Osteoblast (primary cell): ENCODE data around the gene RABGAP1L. TPM values are rescaled to one million over a fixed set of nuclear protein-coding genes. Genes with fewer than 3 reads are reported as not detected.
"Not testable (repeated sequence)": the region's sequence is repeated elsewhere in the genome, so short reads cannot be mapped to it uniquely, and the experiment has no call there.

Experiments used
- DNase-seq: peaks from one replicate; pipeline ENCODE4 v3.0.0; 2011; ENCODE audit warnings: low spot score, mixed read lengths; ENCODE audit not compliant: insufficient read length; ENCODE audit errors: missing footprints
- H2AFZ ChIP-seq: 2 replicates; pipeline ENCODE4 v1.6.0; 2011; ENCODE audit warnings: mild to moderate bottlenecking, low read length
- H3K27ac ChIP-seq: 2 replicates; pipeline ENCODE4 v1.5.1; 2011; ENCODE audit warnings: mild to moderate bottlenecking, low read depth, low read length, moderate library complexity
- H3K27me3 ChIP-seq: 2 replicates; pipeline ENCODE4 v1.6.0; 2012; ENCODE audit warnings: mild to moderate bottlenecking, control low read depth, inconsistent platforms, low read length, moderate library complexity; ENCODE audit not compliant: insufficient read depth
- H3K36me3 ChIP-seq: 2 replicates; pipeline ENCODE4 v1.5.1; 2011; ENCODE audit warnings: mild to moderate bottlenecking, low read length, control low read depth, moderate library complexity; ENCODE audit not compliant: insufficient read depth
- H3K4me1 ChIP-seq: 2 replicates; pipeline ENCODE4 v1.5.1; 2011; ENCODE audit warnings: mild to moderate bottlenecking, low read length, control low read depth, moderate library complexity; ENCODE audit not compliant: insufficient read depth
- H3K4me2 ChIP-seq: 2 replicates; pipeline ENCODE4 v1.6.0; 2011; ENCODE audit warnings: mild to moderate bottlenecking, low read length; ENCODE audit not compliant: insufficient read depth
- H3K4me3 ChIP-seq: fragments of 200-600 bp; sonication (generic); 3 replicates; pipeline ENCODE4 v1.5.1; 2012; ENCODE audit warnings: mild to moderate bottlenecking, low read length, inconsistent platforms; ENCODE audit not compliant: insufficient read depth
- H3K79me2 ChIP-seq: 2 replicates; pipeline ENCODE4 v1.6.0; 2012; ENCODE audit warnings: mild to moderate bottlenecking, low read length, control low read depth, inconsistent platforms; ENCODE audit not compliant: insufficient read depth
- H3K9me3 ChIP-seq: 2 replicates; pipeline ENCODE4 v1.5.1; 2011; ENCODE audit warnings: low read depth, low read length, control low read depth
- H4K20me1 ChIP-seq: 2 replicates; pipeline ENCODE4 v1.6.0; 2012; ENCODE audit warnings: mild to moderate bottlenecking, low read length, control low read depth; ENCODE audit not compliant: insufficient read depth
- CTCF ChIP-seq: IDR thresholded peaks from 2 replicates; pipeline ENCODE4 v1.5.1; 2011; ENCODE audit warnings: mild to moderate bottlenecking, low read depth, low read length, moderate library complexity; ENCODE audit errors: extremely low read depth
- total RNA-seq: library from RNA; depleted of rRNA; stranded (reverse); fragments of >200 nt; gene quantifications from 2 replicates; pipeline ENCODE4 v1.2.3, GENCODE V29; 2012

RABGAP1L gene
- total RNA-seq, 1 donor: 30.0 TPM

GRCh38 chr1:174704300-174704699 is 545.0 kb downstream of the RABGAP1L start:
- Histone ChIP-seq H3K36me3 (no peaks in the 10 kb centered on the region), H3K27ac (no peak overlapping the region), H3K4me3 (no peak overlapping the region), H4K20me1 (no peaks in the 10 kb centered on the region), H3K79me2 (no peaks in the 10 kb centered on the region), H2AFZ (no peak overlapping the region), H3K4me2 (no peak overlapping the region), H3K27me3 (no peaks in the 10 kb centered on the region), H3K4me1 (no peaks in the 10 kb centered on the region), H3K9me3 (no peaks in the 10 kb centered on the region)
- TF ChIP-seq CTCF: no peak
- DNase-seq: no peak

- Histone ChIP-seq H3K9me3 (no peaks in the 10 kb centered on the region), H4K20me1 (no peaks in the 10 kb centered on the region), H3K27ac (no peak overlapping the region), H3K36me3 (no peaks in the 10 kb centered on the region), H3K27me3 (no peaks in the 10 kb centered on the region), H3K79me2 (no peaks in the 10 kb centered on the region), H2AFZ (no peak overlapping the region), H3K4me2 (no peak overlapping the region), H3K4me1 (no peaks in the 10 kb centered on the region), H3K4me3 (no peak overlapping the region)
- no peak for DNase-seq
- TF ChIP-seq CTCF: no peak
Observed at GRCh38 chr1:174710868-174711845, 551.8 kb downstream of the RABGAP1L start.

GRCh38 chr1:174711848-174712247 is 552.5 kb downstream of the RABGAP1L start:
- not testable (repeated sequence) for H3K9me3 ChIP-seq, H4K20me1 ChIP-seq, H3K27me3 ChIP-seq, H3K4me3 ChIP-seq, H3K79me2 ChIP-seq, H3K4me1 ChIP-seq, DNase-seq, H3K36me3 ChIP-seq, H3K27ac ChIP-seq, H3K4me2 ChIP-seq, H2AFZ ChIP-seq

- Histone ChIP-seq H4K20me1 (no peaks in the 10 kb centered on the region), H2AFZ (no peak overlapping the region), H3K79me2 (no peaks in the 10 kb centered on the region), H3K4me1 (no peaks in the 10 kb centered on the region), H3K4me3 (no peak overlapping the region), H3K9me3 (no peaks in the 10 kb centered on the region), H3K4me2 (no peak overlapping the region), H3K27me3 (no peaks in the 10 kb centered on the region), H3K36me3 (no peaks in the 10 kb centered on the region), H3K27ac (no peak overlapping the region)
- no peak for TF ChIP-seq CTCF
- DNase-seq: no peak
Observed at GRCh38 chr1:174712541-174712940, 553.2 kb downstream of the RABGAP1L start.
